H1 (cell line): ENCODE measurements around the gene ACKR1. TPM values are rescaled to one million over a fixed set of nuclear protein-coding genes. Genes with fewer than 3 reads are reported as not detected.

Experiments used
- CTCF ChIA-PET: fragments of 300-600 bp; sonication (Branson Sonifier 250); formaldehyde crosslinking; loops from one replicate; lab custom pipeline; 2021; ENCODE audit not compliant: partially characterized antibody; lab: Charles Lee
- POLR2A ChIA-PET: fragments of 300-600 bp; sonication (Branson Sonifier 250); formaldehyde crosslinking; loops from one replicate; lab custom pipeline; 2021; ENCODE audit warnings: inconsistent platforms; ENCODE audit not compliant: partially characterized antibody; lab: Charles Lee
- DNase-seq, 2 experiments: peaks; one replicate each; pipeline versions ENCODE4 v3.0.0 to v3.0.0-alpha.2; 2010 to 2022; ENCODE audit warnings: low spot score in 2 of 2, low read depth in 1 of 2, mixed read lengths in 1 of 2
- FAIRE-seq: peaks from 2 replicates; lab custom pipeline; 2011; peaks lifted over from hg19 to GRCh38; lab: Jason Lieb, UNC
- H2AFZ ChIP-seq: 2 replicates; pipeline ENCODE4 v1.8.1; 2012; ENCODE audit warnings: low read length, inconsistent platforms
- H2AK5ac ChIP-seq: 2 replicates; pipeline ENCODE4 v1.6.1; 2013; ENCODE audit warnings: low read depth, low read length
- H2BK120ac ChIP-seq: replicated peaks from 2 replicates; pipeline ENCODE3; 2013; ENCODE audit warnings: low read depth, low read length, inconsistent platforms
- H2BK12ac ChIP-seq: 2 replicates; pipeline ENCODE4 v1.6.1; 2013; ENCODE audit warnings: low read depth, low read length
- H2BK15ac ChIP-seq: 2 replicates; pipeline ENCODE4 v1.6.1; 2013; ENCODE audit warnings: low read length
- H2BK20ac ChIP-seq: 2 replicates; pipeline ENCODE4 v1.6.1; 2013; ENCODE audit warnings: low read length
- H2BK5ac ChIP-seq: 2 replicates; pipeline ENCODE4 v1.6.1; 2013; ENCODE audit warnings: low read depth, low read length
- H3K14ac ChIP-seq: 2 replicates; pipeline ENCODE4 v1.6.1; 2013; ENCODE audit warnings: inconsistent platforms; ENCODE audit not compliant: insufficient read length
- H3K18ac ChIP-seq: 2 replicates; pipeline ENCODE4 v1.6.1; 2013; ENCODE audit warnings: low read length; ENCODE audit errors: extremely low read depth
- H3K23ac ChIP-seq: 2 replicates; pipeline ENCODE4 v1.6.1; 2013; ENCODE audit warnings: inconsistent platforms; ENCODE audit not compliant: insufficient read length
- H3K23me2 ChIP-seq: 2 replicates; pipeline ENCODE4 v1.6.1; 2013; ENCODE audit warnings: low read depth, low read length
- H3K27ac ChIP-seq: 2 replicates; pipeline ENCODE4 v1.6.1; 2011; ENCODE audit warnings: low read depth, low read length, inconsistent platforms
- H3K27me3 ChIP-seq, 4 experiments: replicated peaks in 1 of 4; 1 replicate in 1 of 4; 2 replicates in 3 of 4; pipeline versions ENCODE4 v1.6.1 to v1.8.1; 2011 to 2013; ENCODE audit warnings: low read length in 3 of 4, mild to moderate bottlenecking in 3 of 4, inconsistent platforms in 2 of 4, mixed read lengths in 2 of 4, moderate library complexity in 1 of 4; ENCODE audit not compliant: control insufficient read depth in 3 of 4, insufficient read depth in 3 of 4; ENCODE audit errors: extremely low read depth in 1 of 4
- H3K36me3 ChIP-seq, 4 experiments: 2 replicates each; pipeline versions ENCODE4 v1.6.1 to v1.8.1; 2011 to 2013; ENCODE audit warnings: mild to moderate bottlenecking in 4 of 4, low read length in 3 of 4, moderate library complexity in 2 of 4, control low read depth in 1 of 4, inconsistent platforms in 1 of 4; ENCODE audit not compliant: insufficient read depth in 4 of 4, control insufficient read depth in 2 of 4
- H3K4ac ChIP-seq: replicated peaks from 2 replicates; pipeline ENCODE3; 2013; ENCODE audit warnings: low read length, low read depth, mixed read lengths, inconsistent platforms; ENCODE audit not compliant: insufficient read length
- H3K4me1 ChIP-seq, 4 experiments: replicated peaks in 1 of 4; 1 replicate in 1 of 4; 2 replicates in 3 of 4; pipeline versions ENCODE4 v1.6.1 to v1.8.1; 2011 to 2013; ENCODE audit warnings: low read length in 3 of 4, inconsistent platforms in 2 of 4, mixed read lengths in 1 of 4; ENCODE audit not compliant: insufficient read depth in 4 of 4, control insufficient read depth in 3 of 4
- H3K4me2 ChIP-seq, 2 experiments: 2 replicates each; pipeline versions ENCODE4 v1.6.1 to v1.8.1; 2011 to 2013; ENCODE audit warnings: low read depth in 2 of 2, low read length in 2 of 2, control low read depth in 1 of 2, inconsistent platforms in 1 of 2, mild to moderate bottlenecking in 1 of 2; ENCODE audit not compliant: insufficient read depth in 1 of 2
- H3K4me3 ChIP-seq, 4 experiments: fragments of 200-600, 300-600 bp in 1 of 4; sonication (generic), shearing (Covaris generic), sonication (Bioruptor Twin) in 1 of 4; 2 replicates each; pipeline versions ENCODE4 v1.5.1 to v1.8.1; 2011 to 2016; ENCODE audit warnings: low read length in 4 of 4, low read depth in 3 of 4, control low read depth in 2 of 4, inconsistent platforms in 2 of 4, mild to moderate bottlenecking in 2 of 4, mixed read lengths in 1 of 4, moderate library complexity in 1 of 4; ENCODE audit not compliant: insufficient read depth in 2 of 4; ENCODE audit errors: extremely low read depth in 1 of 4
- H3K56ac ChIP-seq: replicated peaks from 2 replicates; pipeline ENCODE3; 2013; ENCODE audit warnings: low read depth, mild to moderate bottlenecking, mixed read lengths, low read length, inconsistent platforms; ENCODE audit not compliant: insufficient read length
- H3K79me1 ChIP-seq: 2 replicates; pipeline ENCODE4 v1.6.1; 2013; ENCODE audit warnings: low read depth, low read length, control low read depth
- H3K79me2 ChIP-seq, 2 experiments: 2 replicates each; pipeline versions ENCODE4 v1.6.1 to v1.8.1; 2012 to 2013; ENCODE audit warnings: low read length in 2 of 2, mild to moderate bottlenecking in 2 of 2, inconsistent platforms in 1 of 2; ENCODE audit not compliant: insufficient read depth in 2 of 2, control insufficient read depth in 1 of 2
- H3K9ac ChIP-seq, 4 experiments: replicated peaks in 1 of 4; 1 replicate in 1 of 4; 2 replicates in 3 of 4; pipeline versions ENCODE4 v1.6.1 to v1.8.1; 2011 to 2013; ENCODE audit warnings: low read depth in 3 of 4, low read length in 3 of 4, control low read depth in 2 of 4, mild to moderate bottlenecking in 2 of 4, moderate library complexity in 2 of 4, inconsistent platforms in 1 of 4; ENCODE audit errors: extremely low read depth in 1 of 4
- H3K9me3 ChIP-seq, 2 experiments: 2 replicates each; pipeline versions ENCODE4 v1.6.1 to v1.8.1; 2012 to 2013; ENCODE audit warnings: mild to moderate bottlenecking in 2 of 2, moderate library complexity in 2 of 2, control low read depth in 1 of 2, inconsistent platforms in 1 of 2, low read depth in 1 of 2, low read length in 1 of 2, mixed read lengths in 1 of 2; ENCODE audit not compliant: insufficient read depth in 2 of 2
- H4K20me1 ChIP-seq, 2 experiments: replicated peaks in 1 of 2; 2 replicates each; pipeline versions ENCODE3 to v1.8.1; 2011 to 2013; ENCODE audit warnings: inconsistent platforms in 2 of 2, low read length in 2 of 2, mild to moderate bottlenecking in 1 of 2; ENCODE audit not compliant: insufficient read depth in 2 of 2, control insufficient read depth in 1 of 2
- H4K5ac ChIP-seq: 2 replicates; pipeline ENCODE4 v1.6.1; 2013; ENCODE audit warnings: low read length, low read depth, mixed read lengths, inconsistent platforms; ENCODE audit not compliant: insufficient read length
- H4K8ac ChIP-seq: 2 replicates; pipeline ENCODE4 v1.8.0; 2013; ENCODE audit warnings: mild to moderate bottlenecking, moderate library complexity, low read length, inconsistent platforms; ENCODE audit not compliant: insufficient read depth; ENCODE audit errors: extremely low read depth
- H4K91ac ChIP-seq: replicated peaks from 2 replicates; pipeline ENCODE3; 2013; ENCODE audit warnings: low read length, mixed read lengths, inconsistent platforms; ENCODE audit not compliant: insufficient read length
- BCL11A ChIP-seq, 2 experiments: IDR thresholded peaks; one replicate each; pipeline ENCODE4 v1.6.1; 2011; ENCODE audit warnings: low read depth in 2 of 2, low read length in 2 of 2, mild to moderate bottlenecking in 2 of 2
- BRCA1 ChIP-seq: IDR thresholded peaks from 2 replicates; pipeline ENCODE4 v1.6.1; 2012; ENCODE audit warnings: low read depth, low read length, improper control_type of control experiment
- CBX8 ChIP-seq: fragments of 300-800, 300-1000 bp; sonication (generic); IDR thresholded peaks from 2 replicates; pipeline ENCODE4 v1.7.1; 2016; ENCODE audit warnings: low read depth, low read length, borderline replicate concordance
- CREB1 ChIP-seq: IDR thresholded peaks from 2 replicates; pipeline ENCODE4 v1.6.1; 2012; ENCODE audit warnings: inconsistent platforms
- EGR1 ChIP-seq: IDR thresholded peaks from 2 replicates; pipeline ENCODE4 v1.6.1; 2011; ENCODE audit warnings: low read depth, low read length, borderline replicate concordance
- GABPA ChIP-seq: IDR thresholded peaks from 2 replicates; pipeline ENCODE4 v1.6.1; 2011; ENCODE audit warnings: mild to moderate bottlenecking, low read length, moderate library complexity, borderline replicate concordance; ENCODE audit not compliant: insufficient read depth
- SIX5 ChIP-seq: IDR thresholded peaks from 2 replicates; pipeline ENCODE4 v1.6.1; 2011; ENCODE audit warnings: mild to moderate bottlenecking, low read depth, low read length
- TCF12 ChIP-seq: IDR thresholded peaks from 2 replicates; pipeline ENCODE4 v1.6.1; 2011; ENCODE audit warnings: low read depth, mild to moderate bottlenecking, low read length
- WGBS, 2 experiments: shearing (Covaris generic) in 1 of 2; methylation state at CpG; one replicate each; pipeline versions ENCODE4 v1.1.6 to v1.1.7; 2013 to 2015; ENCODE audit warnings: low lambda C conversion rate in 2 of 2, mixed read lengths in 2 of 2, inconsistent platforms in 1 of 2, low coverage in 1 of 2, missing lambda C conversion rate in 1 of 2; ENCODE audit not compliant: insufficient replicate concordance in 2 of 2, insufficient coverage in 1 of 2, insufficient read length in 1 of 2; ENCODE audit errors: extremely low coverage in 1 of 2, missing lambda C conversion rate in 1 of 2; 5-methylcytosine and 5-hydroxymethylcytosine counted together
- polyA plus RNA-seq, 7 experiments: library from polyadenylated mRNA; depleted of rRNA in 3 of 7; stranded (reverse) in 5 of 7; unstranded in 2 of 7; fragments of >200 nt in 5 of 7; fragments of 200-250 nt in 2 of 7; gene quantifications; 1 replicate in 5 of 7; 2 replicates in 1 of 7; 4 replicates in 1 of 7; pipeline versions ENCODE4 v1.2.1 to v1.2.3, GENCODE V29; 2011 to 2013; ENCODE audit warnings: missing spikeins in 2 of 7, mixed read lengths in 2 of 7
- total RNA-seq: library from RNA; stranded (reverse); fragmentation: NEBNext Ultra II Directional; extraction: Animal tissue kit (Norgen Biotek cat#: 25700); gene quantifications from 2 replicates; pipeline ENCODE4 v1.2.1, GENCODE V29; 2021
- TF ChIP-seq, protein P1 (sequence below): IDR thresholded peaks from 2 replicates; pipeline ENCODE4 v1.6.1; 2012; ENCODE audit warnings: inconsistent platforms
- TF ChIP-seq, protein P2 (sequence below), 3 experiments: IDR thresholded peaks; 1 replicate in 2 of 3; 2 replicates in 1 of 3; pipeline versions ENCODE4 v1.5.1 to v1.6.1; 2011; ENCODE audit warnings: low read length in 3 of 3, mild to moderate bottlenecking in 3 of 3, inconsistent platforms in 2 of 3, low read depth in 1 of 3, moderate library complexity in 1 of 3; ENCODE audit not compliant: insufficient read depth in 1 of 3; ENCODE audit errors: control extremely low read depth in 1 of 3
- TF ChIP-seq, protein P3 (sequence below): IDR thresholded peaks from 2 replicates; pipeline ENCODE4 v1.6.1; 2011; ENCODE audit warnings: low read depth, mild to moderate bottlenecking, low read length; ENCODE audit not compliant: insufficient read depth

The ACKR1 gene
- total and polyA plus RNA-seq, 2 of the 8 experiments (the other 6 are each of a cell fraction or from before 2014, with no cell fraction given): 0.61 to 1.00 TPM

DNA sequence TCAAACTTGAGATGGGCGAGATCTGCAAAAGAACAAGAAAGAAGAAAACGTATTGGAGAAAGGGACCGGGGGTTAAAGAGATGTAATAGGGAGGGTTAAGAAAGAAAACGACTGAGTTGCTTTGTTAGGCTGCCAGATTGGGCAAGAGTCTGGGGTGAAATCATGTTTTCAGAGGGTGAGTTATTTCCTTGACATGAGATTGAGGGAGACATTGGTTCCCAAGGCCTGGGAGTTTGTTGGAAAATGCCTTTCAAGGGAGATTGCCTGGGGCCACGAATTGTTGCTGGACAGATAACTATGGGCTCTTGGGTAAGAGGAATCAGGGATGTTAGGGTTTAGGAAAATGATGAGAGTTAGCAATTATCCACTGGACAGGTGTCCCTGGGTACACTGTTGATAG is 34.0 kb upstream of the ACKR1 start:
- Histone ChIP-seq H2AK5ac (no peak overlapping the region), H3K4me1 (peaks cover 0 to 11% (median 3%) of the 10 kb centered on the region in 4 experiments; a peak in 6 of 7 replicates), H3K36me3 (no peaks in the 10 kb centered on the region), H3K23me2 (peaks cover 15% of the 10 kb centered on the region), H3K79me1 (no peaks in the 10 kb centered on the region; the same call in 1 of the 2 replicates), H3K27me3 (peaks cover 0 to 3% (median 0%) of the 10 kb centered on the region in 4 experiments; a peak in 2 of 7 replicates), H3K27ac (no peak overlapping the region), H4K20me1 (peaks cover 0 to 10% of the 10 kb centered on the region in 2 experiments), H2BK12ac (no peak overlapping the region), H3K23ac (no peak overlapping the region), H3K79me2 (peaks cover 0 to 3% of the 10 kb centered on the region in 2 experiments; a peak in 1 of 4 replicates), H2BK15ac (no peak overlapping the region), H3K18ac (no peak overlapping the region), H2BK120ac (no peak overlapping the region), H2BK20ac (0 out of 2 replicates have a peak overlapping the region, but pooled peaks have one; percentile 36), H4K5ac (no peak overlapping the region), H4K8ac (no peak overlapping the region), H3K9ac (no peak overlapping the region), H4K91ac (no peak overlapping the region), H3K4me3 (peak overlapping the region; percentile 30 to 99 (median 68); a peak in 5 of 8 replicates), H3K4ac (no peak overlapping the region), H3K14ac (no peak overlapping the region), H3K56ac (no peak overlapping the region), H3K4me2 (peak overlapping the region; percentile 66 to 100), H2AFZ (no peak overlapping the region), H2BK5ac (no peak overlapping the region), H3K9me3 (no peaks in the 10 kb centered on the region)
- no peak for FAIRE-seq
- WGBS, 2 experiments: 70 to 100% methylated on average over 1 to 5 of the region's 5 CpGs
- no peak for DNase-seq
- CTCF ChIA-PET: interaction anchor here (3.3 to 12.4 kb wide), 4 partner anchors 10 to 39 kb away, joined by 24 to 367 read pairs (median 28); partner anchors contain the start of gene ACKR1
- POLR2A ChIA-PET: no interaction called here
- TF ChIP-seq GABPA (no peak), BCL11A (IDR thresholded peaks at IDR 0.05; ENCODE audit: low read depth in 2 of 2, low read length in 2 of 2) (no peak), BRCA1 (no peak), EGR1 (no peak), TCF12 (no peak), SIX5 (no peak), CBX8 (no peak), CREB1 (no peak)
- TF ChIP-seq, protein P1, sequence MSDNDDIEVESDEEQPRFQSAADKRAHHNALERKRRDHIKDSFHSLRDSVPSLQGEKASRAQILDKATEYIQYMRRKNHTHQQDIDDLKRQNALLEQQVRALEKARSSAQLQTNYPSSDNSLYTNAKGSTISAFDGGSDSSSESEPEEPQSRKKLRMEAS: no peak
- TF ChIP-seq, protein P2, sequence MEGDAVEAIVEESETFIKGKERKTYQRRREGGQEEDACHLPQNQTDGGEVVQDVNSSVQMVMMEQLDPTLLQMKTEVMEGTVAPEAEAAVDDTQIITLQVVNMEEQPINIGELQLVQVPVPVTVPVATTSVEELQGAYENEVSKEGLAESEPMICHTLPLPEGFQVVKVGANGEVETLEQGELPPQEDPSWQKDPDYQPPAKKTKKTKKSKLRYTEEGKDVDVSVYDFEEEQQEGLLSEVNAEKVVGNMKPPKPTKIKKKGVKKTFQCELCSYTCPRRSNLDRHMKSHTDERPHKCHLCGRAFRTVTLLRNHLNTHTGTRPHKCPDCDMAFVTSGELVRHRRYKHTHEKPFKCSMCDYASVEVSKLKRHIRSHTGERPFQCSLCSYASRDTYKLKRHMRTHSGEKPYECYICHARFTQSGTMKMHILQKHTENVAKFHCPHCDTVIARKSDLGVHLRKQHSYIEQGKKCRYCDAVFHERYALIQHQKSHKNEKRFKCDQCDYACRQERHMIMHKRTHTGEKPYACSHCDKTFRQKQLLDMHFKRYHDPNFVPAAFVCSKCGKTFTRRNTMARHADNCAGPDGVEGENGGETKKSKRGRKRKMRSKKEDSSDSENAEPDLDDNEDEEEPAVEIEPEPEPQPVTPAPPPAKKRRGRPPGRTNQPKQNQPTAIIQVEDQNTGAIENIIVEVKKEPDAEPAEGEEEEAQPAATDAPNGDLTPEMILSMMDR (IDR thresholded peaks at IDR 0.05; ENCODE audit: control extremely low read depth in 1 of 3, insufficient read depth in 1 of 3, low read depth in 1 of 3, low read length in 3 of 3): no peak
- TF ChIP-seq, protein P3, sequence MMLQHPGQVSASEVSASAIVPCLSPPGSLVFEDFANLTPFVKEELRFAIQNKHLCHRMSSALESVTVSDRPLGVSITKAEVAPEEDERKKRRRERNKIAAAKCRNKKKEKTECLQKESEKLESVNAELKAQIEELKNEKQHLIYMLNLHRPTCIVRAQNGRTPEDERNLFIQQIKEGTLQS: no peak
